ENCODE results near the gene MAN1A1.

MAN1A1 gene

GRCh38 chr6:119337252-119337651, 12.3 kb downstream of the MAN1A1 start:
- no peak for TF ChIP-seq FOXP2 (optimal IDR thresholded peaks at IDR 0.05; ENCODE audit: borderline replicate concordance, extremely low read depth, extremely low read length, insufficient read depth)
- no peak for TF ChIP-seq SIN3A (IDR thresholded peaks at IDR 0.05; ENCODE audit: borderline replicate concordance, insufficient read depth, low read length)
- no peak for TF ChIP-seq REST (IDR thresholded peaks at IDR 0.05; ENCODE audit: insufficient read depth in 1 of 2, low read depth in 2 of 2, low read length in 2 of 2)
- TF ChIP-seq POLR2AphosphoS5 (IDR thresholded peaks at IDR 0.05; ENCODE audit: low read depth, low read length), result no peak
- no peak for TF ChIP-seq TAF1 (IDR thresholded peaks at IDR 0.05; ENCODE audit: borderline replicate concordance, insufficient read depth, low read length)

- TF ChIP-seq REST (IDR thresholded peaks at IDR 0.05; ENCODE audit: insufficient read depth in 1 of 2, low read depth in 2 of 2, low read length in 2 of 2) (no peak), SIN3A (IDR thresholded peaks at IDR 0.05; ENCODE audit: borderline replicate concordance, insufficient read depth, low read length) (no peak), TAF1 (IDR thresholded peaks at IDR 0.05; ENCODE audit: borderline replicate concordance, insufficient read depth, low read length) (0 out of 2 replicates have a peak, but pooled peaks have one; percentile 16), POLR2AphosphoS5 (IDR thresholded peaks at IDR 0.05; ENCODE audit: low read depth, low read length) (peak; percentile 51; the same call in 1 of the 2 replicates), FOXP2 (optimal IDR thresholded peaks at IDR 0.05; ENCODE audit: borderline replicate concordance, extremely low read depth, extremely low read length, insufficient read depth) (peak; percentile 31)
Observed at GRCh38 chr6:119334535-119335264, 14.9 kb downstream of the MAN1A1 start.

- TF ChIP-seq REST (IDR thresholded peaks at IDR 0.05; ENCODE audit: insufficient read depth in 1 of 2, low read depth in 2 of 2, low read length in 2 of 2) (no peak), POLR2AphosphoS5 (IDR thresholded peaks at IDR 0.05; ENCODE audit: low read depth, low read length) (no peak), FOXP2 (optimal IDR thresholded peaks at IDR 0.05; ENCODE audit: borderline replicate concordance, extremely low read depth, extremely low read length, insufficient read depth) (no peak), SIN3A (IDR thresholded peaks at IDR 0.05; ENCODE audit: borderline replicate concordance, insufficient read depth, low read length) (no peak), TAF1 (IDR thresholded peaks at IDR 0.05; ENCODE audit: borderline replicate concordance, insufficient read depth, low read length) (no peak)
Observed at GRCh38 chr6:119333707-119334295, 15.8 kb downstream of the MAN1A1 start.

GRCh38 chr6:119333063-119333609, 16.4 kb downstream of the MAN1A1 start:
- TF ChIP-seq SIN3A (IDR thresholded peaks at IDR 0.05; ENCODE audit: borderline replicate concordance, insufficient read depth, low read length) (no peak), TAF1 (IDR thresholded peaks at IDR 0.05; ENCODE audit: borderline replicate concordance, insufficient read depth, low read length) (no peak)

GRCh38 chr6:119331663-119332286, 17.8 kb downstream of the MAN1A1 start:
- TF ChIP-seq SIN3A (IDR thresholded peaks at IDR 0.05; ENCODE audit: borderline replicate concordance, insufficient read depth, low read length), result no peak
